ENCODE data around the gene NPAS3.

NPAS3 gene

GRCh38 chr14:33642691-33643244 lies 704.1 kb downstream of the NPAS3 start:
- no peak for DNase-seq (ENCODE audit: low spot score)

GRCh38 chr14:33643426-33644181 lies 704.9 kb downstream of the NPAS3 start:
- no peak for DNase-seq (ENCODE audit: low spot score)

GRCh38 chr14:33646692-33647260 lies 708.1 kb downstream of the NPAS3 start:
- DNase-seq (ENCODE audit: low spot score) = no peak

GRCh38 chr14:33647385-33647786 lies 708.7 kb downstream of the NPAS3 start:
- no peak for DNase-seq (ENCODE audit: low spot score)

- DNase-seq (ENCODE audit: low spot score) = no peak
These were observed 711.8 kb downstream of the NPAS3 start for GRCh38 chr14:33650430-33650829.

- no peak for DNase-seq (ENCODE audit: low spot score)
These were observed 714.1 kb downstream of the NPAS3 start for GRCh38 chr14:33652566-33653307.

- no peak for DNase-seq (ENCODE audit: low spot score)
These were observed 714.6 kb downstream of the NPAS3 start for GRCh38 chr14:33653308-33653695.

GRCh38 chr14:33655421-33655820 lies 716.7 kb downstream of the NPAS3 start:
- DNase-seq (ENCODE audit: low spot score) = no peak

GRCh38 chr14:33657476-33657875 lies 718.8 kb downstream of the NPAS3 start:
- no peak for DNase-seq (ENCODE audit: low spot score)

GRCh38 chr14:33660248-33660647 lies 721.6 kb downstream of the NPAS3 start:
- DNase-seq (ENCODE audit: low spot score) = no peak

- DNase-seq (ENCODE audit: low spot score) = no peak
These were observed 722.4 kb downstream of the NPAS3 start for GRCh38 chr14:33661101-33661500.

- DNase-seq (ENCODE audit: low spot score) = no peak
These were observed 729.4 kb downstream of the NPAS3 start for GRCh38 chr14:33668066-33668465.

GRCh38 chr14:33669111-33669510 lies 730.4 kb downstream of the NPAS3 start:
- no peak for DNase-seq (ENCODE audit: low spot score)

- no peak for DNase-seq (ENCODE audit: low spot score)
These were observed 731.6 kb downstream of the NPAS3 start for GRCh38 chr14:33670235-33670634.

GRCh38 chr14:33671556-33671955 lies 732.9 kb downstream of the NPAS3 start:
- no peak for DNase-seq (ENCODE audit: low spot score)

- no peak for DNase-seq (ENCODE audit: low spot score)
These were observed 736.2 kb downstream of the NPAS3 start for GRCh38 chr14:33674927-33675326.

- no peak for DNase-seq (ENCODE audit: low spot score)
These were observed 736.9 kb downstream of the NPAS3 start for GRCh38 chr14:33675415-33676130.

GRCh38 chr14:33676135-33676566 lies 737.5 kb downstream of the NPAS3 start:
- peak; percentile 34 for DNase-seq (ENCODE audit: low spot score)

- no peak for DNase-seq (ENCODE audit: low spot score)
These were observed 738.2 kb downstream of the NPAS3 start for GRCh38 chr14:33676891-33677290.

- no peak for DNase-seq (ENCODE audit: low spot score)
These were observed 739.3 kb downstream of the NPAS3 start for GRCh38 chr14:33678005-33678404.

GRCh38 chr14:33679025-33679424 lies 740.3 kb downstream of the NPAS3 start:
- no peak for DNase-seq (ENCODE audit: low spot score)

All from LoVo (cell line).